Measurements from ENCODE around the gene VPS16. TPM values are rescaled to one million over a fixed set of nuclear protein-coding genes. Genes with fewer than 3 reads are reported as not detected.
A peak's percentile ranks its signal among the peaks of the same experiment; 100 is the strongest.

VPS16 gene
- total and polyA plus RNA-seq, 4 donors, result 14.5 to 24.3 (median 16.1) TPM

DNA sequence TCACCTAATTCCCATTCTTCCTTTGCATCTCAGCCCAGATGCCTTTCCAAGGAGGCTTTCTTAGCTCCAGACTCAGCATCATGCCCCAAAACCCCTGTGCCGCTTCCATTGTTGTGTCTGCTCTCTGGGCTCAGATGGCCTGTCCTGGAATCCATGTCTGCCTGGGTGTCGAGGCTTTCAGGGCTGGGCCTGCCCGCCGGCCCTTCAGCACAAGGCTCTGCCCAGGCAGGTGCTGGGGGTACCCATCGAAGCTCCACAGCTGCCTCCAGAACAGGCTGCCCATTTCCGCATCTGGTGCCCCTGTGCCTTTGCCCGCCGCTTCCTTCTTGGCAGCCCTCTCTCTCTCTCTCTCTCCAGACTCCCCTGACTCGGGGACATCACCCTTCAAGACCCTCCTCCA, 41.3 kb upstream of the VPS16 start:
- peaks cover 3 to 9% (median 4%) of the 10 kb centered on the region in 4 donors for H3K9me3 ChIP-seq (ENCODE audit: control insufficient read depth in 4 of 4, low read length in 3 of 4)
- no peak overlapping the region for H3K4me3 ChIP-seq (ENCODE audit: low read depth in 1 of 3, low read length in 3 of 3)
- H3K4me1 ChIP-seq (ENCODE audit: control insufficient read depth in 4 of 4, insufficient read depth in 4 of 4, low read length in 3 of 4), result peaks cover 0 to 8% (median 4%) of the 10 kb centered on the region in 4 donors
- no peak overlapping the region for H3K9ac ChIP-seq (ENCODE audit: low read depth in 1 of 2, low read length in 2 of 2)
- H3K27ac ChIP-seq (ENCODE audit: low read depth in 1 of 2, low read length in 2 of 2), result no peak overlapping the region
- WGBS, result 59% methylated on average over 9 of the region's 9 CpGs
- H3K36me3 ChIP-seq (ENCODE audit: control insufficient read depth in 4 of 4, insufficient read depth in 3 of 4, low read depth in 1 of 4, low read length in 3 of 4), result peaks cover 0 to 2% (median 0%) of the 10 kb centered on the region in 4 donors
- TF ChIP-seq FOXA2 (IDR thresholded peaks at IDR 0.05) (no peak), SP1 (IDR thresholded peaks at IDR 0.05) (no peak), EGR1 (IDR thresholded peaks at IDR 0.05; ENCODE audit: low read depth in 2 of 2) (no peak), HNF4A (conservative IDR thresholded peaks at IDR 0.05) (no peak)
- TF ChIP-seq, protein P1, sequence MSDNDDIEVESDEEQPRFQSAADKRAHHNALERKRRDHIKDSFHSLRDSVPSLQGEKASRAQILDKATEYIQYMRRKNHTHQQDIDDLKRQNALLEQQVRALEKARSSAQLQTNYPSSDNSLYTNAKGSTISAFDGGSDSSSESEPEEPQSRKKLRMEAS (IDR thresholded peaks at IDR 0.05), result no peak
- no peak for DNase-seq (ENCODE audit: low spot score)
- H3K27me3 ChIP-seq (ENCODE audit: control insufficient read depth in 4 of 4, insufficient read depth in 4 of 4, low read length in 3 of 4), result peaks cover 4 to 18% (median 8%) of the 10 kb centered on the region in 4 donors

DNA sequence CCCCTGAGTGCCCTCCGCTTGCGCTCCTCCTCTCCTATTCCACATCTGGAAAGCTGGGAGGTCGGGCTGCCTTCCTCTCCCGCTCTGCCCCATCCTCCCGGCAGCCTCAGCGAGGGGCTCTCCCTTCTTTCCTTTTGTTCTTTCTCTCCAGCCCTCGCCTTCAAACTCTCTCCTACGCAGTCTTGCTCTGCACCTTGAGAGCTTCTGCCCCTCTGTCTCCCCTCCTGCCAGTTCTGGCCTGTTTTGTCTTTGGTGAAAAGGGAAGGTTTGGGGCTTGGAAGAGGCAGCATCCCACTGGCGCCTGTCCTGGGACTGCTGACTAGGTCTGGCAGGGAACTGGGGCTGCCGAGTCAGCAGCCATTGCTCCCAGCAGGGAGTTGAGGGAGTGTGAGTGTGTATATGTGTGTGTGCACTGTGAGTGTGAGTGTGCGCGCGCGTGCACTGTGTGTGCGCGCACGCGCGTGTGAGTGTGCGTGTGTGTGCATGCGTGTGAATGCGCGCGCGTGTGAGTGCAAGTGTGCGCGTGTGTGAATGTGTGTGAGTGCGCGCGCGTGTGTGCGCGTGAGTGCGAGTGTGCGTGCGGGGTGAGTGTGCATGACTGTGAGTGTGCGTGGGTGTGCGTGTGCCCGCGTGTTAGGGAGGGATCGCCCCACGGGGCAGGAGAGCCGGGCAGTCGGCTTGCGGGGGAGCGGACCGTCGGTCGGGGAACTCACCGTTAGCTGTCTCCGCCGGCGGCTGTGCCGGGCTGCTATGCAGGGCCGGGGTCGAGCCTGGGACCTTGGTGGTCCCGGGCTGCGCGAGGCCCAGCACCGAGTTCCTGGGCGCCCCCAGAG, 40.6 kb upstream of the VPS16 start:
- no peak overlapping the region for H3K9ac ChIP-seq (ENCODE audit: low read depth in 1 of 2, low read length in 2 of 2)

More for the DNA sequence above, 40.6 kb upstream of the VPS16 start:
- Histone ChIP-seq H3K4me1 (ENCODE audit: control insufficient read depth in 4 of 4, insufficient read depth in 4 of 4, low read length in 3 of 4) (peaks cover 0 to 8% (median 4%) of the 10 kb centered on the region in 4 donors), H3K27ac (ENCODE audit: low read depth in 1 of 2, low read length in 2 of 2) (no peak overlapping the region), H3K36me3 (ENCODE audit: control insufficient read depth in 4 of 4, insufficient read depth in 3 of 4, low read depth in 1 of 4, low read length in 3 of 4) (peaks cover 0 to 2% (median 0%) of the 10 kb centered on the region in 4 donors), H3K4me3 (ENCODE audit: low read depth in 1 of 3, low read length in 3 of 3) (peak overlapping the region in 2 of 3 donors; percentile 14 to 36), H3K9me3 (ENCODE audit: control insufficient read depth in 4 of 4, low read length in 3 of 4) (peaks cover 3 to 9% (median 4%) of the 10 kb centered on the region in 4 donors), H3K27me3 (ENCODE audit: control insufficient read depth in 4 of 4, insufficient read depth in 4 of 4, low read length in 3 of 4) (peaks cover 4 to 14% (median 8%) of the 10 kb centered on the region in 4 donors)
- DNase-seq (ENCODE audit: low spot score), result no peak
- TF ChIP-seq SP1 (IDR thresholded peaks at IDR 0.05) (no peak), HNF4G (IDR thresholded peaks at IDR 0.05) (no peak), RAD21 (IDR thresholded peaks at IDR 0.05) (no peak), FOXA2 (IDR thresholded peaks at IDR 0.05) (no peak), YY1 (IDR thresholded peaks at IDR 0.05) (no peak), HNF4A (conservative IDR thresholded peaks at IDR 0.05) (no peak), JUND (IDR thresholded peaks at IDR 0.05) (no peak)
- TF ChIP-seq, protein P2, sequence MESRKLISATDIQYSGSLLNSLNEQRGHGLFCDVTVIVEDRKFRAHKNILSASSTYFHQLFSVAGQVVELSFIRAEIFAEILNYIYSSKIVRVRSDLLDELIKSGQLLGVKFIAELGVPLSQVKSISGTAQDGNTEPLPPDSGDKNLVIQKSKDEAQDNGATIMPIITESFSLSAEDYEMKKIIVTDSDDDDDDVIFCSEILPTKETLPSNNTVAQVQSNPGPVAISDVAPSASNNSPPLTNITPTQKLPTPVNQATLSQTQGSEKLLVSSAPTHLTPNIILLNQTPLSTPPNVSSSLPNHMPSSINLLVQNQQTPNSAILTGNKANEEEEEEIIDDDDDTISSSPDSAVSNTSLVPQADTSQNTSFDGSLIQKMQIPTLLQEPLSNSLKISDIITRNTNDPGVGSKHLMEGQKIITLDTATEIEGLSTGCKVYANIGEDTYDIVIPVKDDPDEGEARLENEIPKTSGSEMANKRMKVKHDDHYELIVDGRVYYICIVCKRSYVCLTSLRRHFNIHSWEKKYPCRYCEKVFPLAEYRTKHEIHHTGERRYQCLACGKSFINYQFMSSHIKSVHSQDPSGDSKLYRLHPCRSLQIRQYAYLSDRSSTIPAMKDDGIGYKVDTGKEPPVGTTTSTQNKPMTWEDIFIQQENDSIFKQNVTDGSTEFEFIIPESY (IDR thresholded peaks at IDR 0.05), result no peak
- TF ChIP-seq, protein P3, sequence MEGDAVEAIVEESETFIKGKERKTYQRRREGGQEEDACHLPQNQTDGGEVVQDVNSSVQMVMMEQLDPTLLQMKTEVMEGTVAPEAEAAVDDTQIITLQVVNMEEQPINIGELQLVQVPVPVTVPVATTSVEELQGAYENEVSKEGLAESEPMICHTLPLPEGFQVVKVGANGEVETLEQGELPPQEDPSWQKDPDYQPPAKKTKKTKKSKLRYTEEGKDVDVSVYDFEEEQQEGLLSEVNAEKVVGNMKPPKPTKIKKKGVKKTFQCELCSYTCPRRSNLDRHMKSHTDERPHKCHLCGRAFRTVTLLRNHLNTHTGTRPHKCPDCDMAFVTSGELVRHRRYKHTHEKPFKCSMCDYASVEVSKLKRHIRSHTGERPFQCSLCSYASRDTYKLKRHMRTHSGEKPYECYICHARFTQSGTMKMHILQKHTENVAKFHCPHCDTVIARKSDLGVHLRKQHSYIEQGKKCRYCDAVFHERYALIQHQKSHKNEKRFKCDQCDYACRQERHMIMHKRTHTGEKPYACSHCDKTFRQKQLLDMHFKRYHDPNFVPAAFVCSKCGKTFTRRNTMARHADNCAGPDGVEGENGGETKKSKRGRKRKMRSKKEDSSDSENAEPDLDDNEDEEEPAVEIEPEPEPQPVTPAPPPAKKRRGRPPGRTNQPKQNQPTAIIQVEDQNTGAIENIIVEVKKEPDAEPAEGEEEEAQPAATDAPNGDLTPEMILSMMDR (IDR thresholded peaks at IDR 0.05; ENCODE audit: low read depth, low read length, missing input control), result no peak
- WGBS, result 5% methylated on average over 61 of the region's 61 CpGs
